SK-N-SH (cell line): Measurements from ENCODE around the gene CD244. TPM values are rescaled to one million over a fixed set of nuclear protein-coding genes. Genes with fewer than 3 reads are reported as not detected.

Source experiments
- CTCF ChIA-PET: fragments of 300-600, 350-600 bp; formaldehyde crosslinking; extraction: SDS; loops from one replicate; lab custom pipeline; 2021; lab: Yijun Ruan, JAX
- POLR2A ChIA-PET: fragments of 350-600 bp; sonication (Branson Sonifier 250); formaldehyde crosslinking; extraction: SDS; loops from one replicate; lab custom pipeline; 2020; ENCODE audit warnings: antibody characterized with exemption, inconsistent platforms; lab: Yijun Ruan, JAX
- DNase-seq: peaks from one replicate; pipeline ENCODE4 v3.0.0; 2012
- H2AFZ ChIP-seq: fragments of 200-600 bp; sonication (generic); 2 replicates; pipeline ENCODE4 v1.8.1; 2016; ENCODE audit warnings: antibody characterized with exemption, mild to moderate bottlenecking, low read depth
- H3F3A ChIP-seq: fragments of 200-600 bp; sonication (generic); replicated peaks from 2 replicates; pipeline ENCODE3; 2016; ENCODE audit warnings: antibody characterized with exemption, mild to moderate bottlenecking; ENCODE audit not compliant: insufficient read depth
- H3K27ac ChIP-seq, 2 experiments: fragments of 200-500 bp in 1 of 2; fragments of 200-600 bp in 1 of 2; sonication (Bioruptor generic) in 1 of 2; sonication (generic), shearing (Covaris generic) in 1 of 2; 2 replicates each; pipeline versions ENCODE4 v1.5.1 to v1.6.1; 2014 to 2016; ENCODE audit warnings: low read depth in 2 of 2, inconsistent platforms in 1 of 2, low read length in 1 of 2, mild to moderate bottlenecking in 1 of 2, mixed read lengths in 1 of 2
- H3K27me3 ChIP-seq: fragments of 200-600 bp; sonication (generic), shearing (Covaris generic); 2 replicates; pipeline ENCODE4 v1.6.1; 2016; ENCODE audit warnings: mixed run types; ENCODE audit not compliant: insufficient read depth
- H3K36me3 ChIP-seq, 2 experiments: fragments of 200-500 bp in 1 of 2; fragments of 200-600 bp in 1 of 2; sonication (Bioruptor generic) in 1 of 2; sonication (generic) in 1 of 2; replicated peaks in 1 of 2; 2 replicates each; pipeline versions ENCODE3 to v1.5.1; 2014 to 2016; ENCODE audit warnings: low read length in 1 of 2, mild to moderate bottlenecking in 1 of 2; ENCODE audit not compliant: insufficient read depth in 2 of 2, control insufficient read depth in 1 of 2
- H3K4me1 ChIP-seq, 2 experiments: fragments of 200-500 bp in 1 of 2; fragments of 200-600 bp in 1 of 2; sonication (Bioruptor generic) in 1 of 2; sonication (generic), shearing (Covaris generic) in 1 of 2; 2 replicates each; pipeline versions ENCODE4 v1.5.1 to v1.6.1; 2014 to 2016; ENCODE audit warnings: low read depth in 1 of 2, low read length in 1 of 2, mixed run types in 1 of 2; ENCODE audit not compliant: insufficient read depth in 2 of 2, control insufficient read depth in 1 of 2
- H3K4me2 ChIP-seq: fragments of 200-600 bp; sonication (generic), shearing (Covaris generic); 2 replicates; pipeline ENCODE4 v1.6.1; 2017; ENCODE audit warnings: mixed run types
- H3K4me3 ChIP-seq, 2 experiments: fragments of 200-500 bp in 1 of 2; fragments of 200-600 bp in 1 of 2; sonication (Bioruptor generic) in 1 of 2; sonication (generic), shearing (Covaris generic) in 1 of 2; 2 replicates each; pipeline versions ENCODE4 v1.5.1 to v1.8.1; 2014 to 2016; ENCODE audit warnings: low read depth in 2 of 2, inconsistent platforms in 1 of 2, low read length in 1 of 2, mild to moderate bottlenecking in 1 of 2, mixed read lengths in 1 of 2, moderate library complexity in 1 of 2
- H3K79me2 ChIP-seq: fragments of 200-600 bp; sonication (generic); 2 replicates; pipeline ENCODE4 v1.8.1; 2017; ENCODE audit warnings: mild to moderate bottlenecking; ENCODE audit not compliant: insufficient read depth
- H3K9ac ChIP-seq: fragments of 200-600 bp; sonication (generic); 2 replicates; pipeline ENCODE4 v1.6.1; 2017; ENCODE audit warnings: mixed run types
- H3K9me2 ChIP-seq: fragments of 200-600 bp; sonication (generic); 2 replicates; pipeline ENCODE4 v1.6.1; 2017; ENCODE audit warnings: mixed run types
- H3K9me3 ChIP-seq: fragments of 200-600 bp; sonication (generic); 2 replicates; pipeline ENCODE4 v1.6.1; 2017; ENCODE audit warnings: mixed run types, mild to moderate bottlenecking, moderate library complexity
- H4K20me1 ChIP-seq: fragments of 200-600 bp; sonication (generic); 2 replicates; pipeline ENCODE4 v1.6.1; 2017; ENCODE audit warnings: mild to moderate bottlenecking, mixed run types; ENCODE audit not compliant: insufficient read depth
- CHD2 ChIP-seq: fragments of 150-350 bp; IDR thresholded peaks from 2 replicates; pipeline ENCODE4 v1.6.1; 2018; ENCODE audit warnings: low read length; ENCODE audit not compliant: partially characterized antibody
- ELF1 ChIP-seq: IDR thresholded peaks from 2 replicates; pipeline ENCODE4 v1.4.0; 2012
- EP300 ChIP-seq, 2 experiments: IDR thresholded peaks; 2 replicates each; pipeline versions ENCODE4 v1.4.0 to v1.6.1; 2012; ENCODE audit warnings: borderline replicate concordance in 1 of 2, low read depth in 1 of 2, low read length in 1 of 2
- EZH2phosphoT487 ChIP-seq: fragments of 200-600 bp; sonication (generic); IDR thresholded peaks from 2 replicates; pipeline ENCODE4 v1.6.1; 2017; ENCODE audit warnings: low read depth, mixed run types, mild to moderate bottlenecking, antibody characterized with exemption, moderate library complexity, borderline replicate concordance
- FOXJ3 ChIP-seq: sonication (generic); formaldehyde crosslinking; IDR thresholded peaks from 2 replicates; pipeline ENCODE4 v1.5.1; 2020; ENCODE audit warnings: mild to moderate bottlenecking, missing genetic modification reagents
- FOXM1 ChIP-seq: IDR thresholded peaks from 2 replicates; pipeline ENCODE4 v1.4.0; 2012; ENCODE audit warnings: low read depth, mild to moderate bottlenecking
- GABPA ChIP-seq: IDR thresholded peaks from 2 replicates; pipeline ENCODE4 v1.4.0; 2012; ENCODE audit warnings: low read depth, mild to moderate bottlenecking
- GATA2 ChIP-seq: sonication (generic); formaldehyde crosslinking; IDR thresholded peaks from 2 replicates; pipeline ENCODE4 v1.5.0; 2020; ENCODE audit warnings: mild to moderate bottlenecking, missing genetic modification reagents
- MXI1 ChIP-seq: IDR thresholded peaks from 2 replicates; pipeline ENCODE4 v1.6.1; 2012; ENCODE audit warnings: mild to moderate bottlenecking, low read depth, low read length, improper control_type of control experiment
- NFIC ChIP-seq: IDR thresholded peaks from 2 replicates; pipeline ENCODE4 v1.4.0; 2012; ENCODE audit warnings: borderline replicate concordance
- POLR2AphosphoS5 ChIP-seq: IDR thresholded peaks from 2 replicates; pipeline ENCODE4 v1.6.1; 2012; ENCODE audit warnings: low read depth, low read length
- RAD21 ChIP-seq: IDR thresholded peaks from 2 replicates; pipeline ENCODE4 v1.6.1; 2012; ENCODE audit warnings: mild to moderate bottlenecking, low read length
- RCOR1 ChIP-seq: fragments of 150-350 bp; IDR thresholded peaks from 2 replicates; pipeline ENCODE4 v1.6.1; 2017; ENCODE audit warnings: antibody characterized with exemption, low read length
- TAF1 ChIP-seq: IDR thresholded peaks from 2 replicates; pipeline ENCODE4 v1.6.1; 2012; ENCODE audit warnings: low read depth, mild to moderate bottlenecking, low read length, moderate library complexity, borderline replicate concordance
- TEAD4 ChIP-seq: IDR thresholded peaks from 2 replicates; pipeline ENCODE4 v1.4.0; 2012; ENCODE audit warnings: mild to moderate bottlenecking, borderline replicate concordance; ENCODE audit not compliant: insufficient read depth
- WGBS: methylation state at CpG from one replicate; pipeline ENCODE4 v1.1.6; 2017; ENCODE audit warnings: low lambda C conversion rate; 5-methylcytosine and 5-hydroxymethylcytosine counted together
- polyA plus RNA-seq, 3 experiments: library from polyadenylated mRNA; depleted of rRNA; stranded (reverse); fragments of >200 nt; gene quantifications; 2 replicates each; pipeline ENCODE4 v1.2.3, GENCODE V29; 2012
- TF ChIP-seq, protein P1 (sequence below): IDR thresholded peaks from 2 replicates; pipeline ENCODE4 v1.6.1; 2012; ENCODE audit warnings: mild to moderate bottlenecking, low read depth, low read length, moderate library complexity
- TF ChIP-seq, protein P2 (sequence below): IDR thresholded peaks from 2 replicates; pipeline ENCODE4 v1.4.0; 2012; ENCODE audit warnings: low read depth, borderline replicate concordance
- TF ChIP-seq, protein P3 (sequence below): fragments of 150-350 bp; IDR thresholded peaks from 2 replicates; pipeline ENCODE4 v1.6.1; 2016; ENCODE audit warnings: mild to moderate bottlenecking, low read depth, low read length
- TF ChIP-seq, protein P4 (sequence below): IDR thresholded peaks from 2 replicates; pipeline ENCODE4 v1.4.0; 2012; ENCODE audit warnings: low read depth
- TF ChIP-seq, protein P5 (sequence below): IDR thresholded peaks from 2 replicates; pipeline ENCODE4 v1.4.0; 2012; ENCODE audit warnings: low read depth, borderline replicate concordance
- TF ChIP-seq, protein P6 (sequence below): fragments of 200-600 bp; sonication (generic); IDR thresholded peaks from 2 replicates; pipeline ENCODE4 v1.6.1; 2017; ENCODE audit warnings: antibody characterized with exemption, mild to moderate bottlenecking, moderate library complexity

Gene CD244
- polyA plus RNA-seq, 1 of the 3 experiments (the other 2 are of a cell fraction), result not detected

DNA sequence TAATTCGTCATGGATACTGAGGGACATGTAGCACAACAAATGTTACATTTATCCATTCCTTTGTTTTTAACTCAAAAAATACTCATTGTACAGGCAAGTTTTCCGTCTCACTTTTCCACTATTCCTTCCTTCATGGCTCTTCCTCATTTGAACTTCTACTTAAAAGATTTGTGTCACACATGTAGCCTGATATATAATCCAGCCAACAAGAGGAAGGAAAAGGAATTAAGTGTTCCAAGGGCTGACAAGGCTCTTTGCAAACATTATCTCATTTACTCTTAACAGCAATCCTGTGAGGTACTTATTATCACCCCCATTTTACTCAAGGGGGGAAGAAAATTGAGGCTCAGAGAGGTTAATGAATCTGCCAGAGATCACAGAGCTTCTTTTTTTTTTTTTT, 22.9 kb downstream of the CD244 start (continued):
- TF ChIP-seq, protein P1, sequence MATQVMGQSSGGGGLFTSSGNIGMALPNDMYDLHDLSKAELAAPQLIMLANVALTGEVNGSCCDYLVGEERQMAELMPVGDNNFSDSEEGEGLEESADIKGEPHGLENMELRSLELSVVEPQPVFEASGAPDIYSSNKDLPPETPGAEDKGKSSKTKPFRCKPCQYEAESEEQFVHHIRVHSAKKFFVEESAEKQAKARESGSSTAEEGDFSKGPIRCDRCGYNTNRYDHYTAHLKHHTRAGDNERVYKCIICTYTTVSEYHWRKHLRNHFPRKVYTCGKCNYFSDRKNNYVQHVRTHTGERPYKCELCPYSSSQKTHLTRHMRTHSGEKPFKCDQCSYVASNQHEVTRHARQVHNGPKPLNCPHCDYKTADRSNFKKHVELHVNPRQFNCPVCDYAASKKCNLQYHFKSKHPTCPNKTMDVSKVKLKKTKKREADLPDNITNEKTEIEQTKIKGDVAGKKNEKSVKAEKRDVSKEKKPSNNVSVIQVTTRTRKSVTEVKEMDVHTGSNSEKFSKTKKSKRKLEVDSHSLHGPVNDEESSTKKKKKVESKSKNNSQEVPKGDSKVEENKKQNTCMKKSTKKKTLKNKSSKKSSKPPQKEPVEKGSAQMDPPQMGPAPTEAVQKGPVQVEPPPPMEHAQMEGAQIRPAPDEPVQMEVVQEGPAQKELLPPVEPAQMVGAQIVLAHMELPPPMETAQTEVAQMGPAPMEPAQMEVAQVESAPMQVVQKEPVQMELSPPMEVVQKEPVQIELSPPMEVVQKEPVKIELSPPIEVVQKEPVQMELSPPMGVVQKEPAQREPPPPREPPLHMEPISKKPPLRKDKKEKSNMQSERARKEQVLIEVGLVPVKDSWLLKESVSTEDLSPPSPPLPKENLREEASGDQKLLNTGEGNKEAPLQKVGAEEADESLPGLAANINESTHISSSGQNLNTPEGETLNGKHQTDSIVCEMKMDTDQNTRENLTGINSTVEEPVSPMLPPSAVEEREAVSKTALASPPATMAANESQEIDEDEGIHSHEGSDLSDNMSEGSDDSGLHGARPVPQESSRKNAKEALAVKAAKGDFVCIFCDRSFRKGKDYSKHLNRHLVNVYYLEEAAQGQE, result no peak
- TF ChIP-seq EZH2phosphoT487, result no peak
- TF ChIP-seq RCOR1, result no peak
- no peak for TF ChIP-seq FOXJ3 (CRISPR knock-in tag)
- TF ChIP-seq NFIC, result no peak
- no peak for TF ChIP-seq TEAD4
- TF ChIP-seq POLR2AphosphoS5, result no peak

DNA sequence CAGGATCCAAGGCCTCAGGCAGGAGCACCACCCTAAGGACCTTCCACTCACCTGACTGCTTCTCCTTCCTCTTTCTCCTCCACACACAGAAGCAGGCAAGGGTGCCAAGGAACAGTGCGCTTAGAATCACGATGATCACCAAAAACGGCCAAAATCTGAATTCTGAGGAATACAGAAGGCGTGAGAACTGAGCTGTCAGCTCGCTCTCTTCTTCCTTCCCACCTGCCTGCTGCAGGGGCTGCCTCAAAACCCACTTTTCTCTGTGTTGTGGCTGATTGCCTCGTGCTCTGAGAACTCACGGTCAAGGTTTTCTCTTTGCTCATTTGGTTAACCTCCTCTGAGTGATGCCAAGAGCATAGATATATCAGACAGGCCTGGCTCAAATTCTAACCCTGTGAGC, 23.8 kb downstream of the CD244 start:
- no peak overlapping the region for H3K27ac ChIP-seq
- H3K27me3 ChIP-seq, result peaks cover 34% of the 10 kb centered on the region; the same call in 1 of the 2 replicates
- no peaks in the 10 kb centered on the region for H3K79me2 ChIP-seq
- no peak overlapping the region for H3K4me2 ChIP-seq
- ChIA-PET CTCF (no interaction called here), POLR2A (no interaction called here)
- no peaks in the 10 kb centered on the region for H3K4me1 ChIP-seq
- 16% methylated on average over 7 of the region's 7 CpGs for WGBS
- no peaks in the 10 kb centered on the region for H3F3A ChIP-seq
- H3K36me3 ChIP-seq, result no peaks in the 10 kb centered on the region
- H4K20me1 ChIP-seq, result no peaks in the 10 kb centered on the region
- DNase-seq, result no peak
- H3K9ac ChIP-seq, result no peak overlapping the region
- H3K9me2 ChIP-seq, result no peaks in the 10 kb centered on the region
- no peaks in the 10 kb centered on the region for H3K9me3 ChIP-seq
- H2AFZ ChIP-seq, result no peak overlapping the region
- no peak overlapping the region for H3K4me3 ChIP-seq
- TF ChIP-seq FOXM1 (no peak), EP300 (IDR thresholded peaks at IDR 0.05; ENCODE audit: borderline replicate concordance in 1 of 2, low read depth in 1 of 2, low read length in 1 of 2) (no peak), GABPA (no peak), CHD2 (no peak), MXI1 (no peak), GATA2 (CRISPR knock-in tag) (no peak), RAD21 (no peak), EZH2phosphoT487 (no peak), ELF1 (no peak), TAF1 (no peak)
- TF ChIP-seq, protein P2, sequence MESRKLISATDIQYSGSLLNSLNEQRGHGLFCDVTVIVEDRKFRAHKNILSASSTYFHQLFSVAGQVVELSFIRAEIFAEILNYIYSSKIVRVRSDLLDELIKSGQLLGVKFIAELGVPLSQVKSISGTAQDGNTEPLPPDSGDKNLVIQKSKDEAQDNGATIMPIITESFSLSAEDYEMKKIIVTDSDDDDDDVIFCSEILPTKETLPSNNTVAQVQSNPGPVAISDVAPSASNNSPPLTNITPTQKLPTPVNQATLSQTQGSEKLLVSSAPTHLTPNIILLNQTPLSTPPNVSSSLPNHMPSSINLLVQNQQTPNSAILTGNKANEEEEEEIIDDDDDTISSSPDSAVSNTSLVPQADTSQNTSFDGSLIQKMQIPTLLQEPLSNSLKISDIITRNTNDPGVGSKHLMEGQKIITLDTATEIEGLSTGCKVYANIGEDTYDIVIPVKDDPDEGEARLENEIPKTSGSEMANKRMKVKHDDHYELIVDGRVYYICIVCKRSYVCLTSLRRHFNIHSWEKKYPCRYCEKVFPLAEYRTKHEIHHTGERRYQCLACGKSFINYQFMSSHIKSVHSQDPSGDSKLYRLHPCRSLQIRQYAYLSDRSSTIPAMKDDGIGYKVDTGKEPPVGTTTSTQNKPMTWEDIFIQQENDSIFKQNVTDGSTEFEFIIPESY, result no peak
- TF ChIP-seq, protein P3, sequence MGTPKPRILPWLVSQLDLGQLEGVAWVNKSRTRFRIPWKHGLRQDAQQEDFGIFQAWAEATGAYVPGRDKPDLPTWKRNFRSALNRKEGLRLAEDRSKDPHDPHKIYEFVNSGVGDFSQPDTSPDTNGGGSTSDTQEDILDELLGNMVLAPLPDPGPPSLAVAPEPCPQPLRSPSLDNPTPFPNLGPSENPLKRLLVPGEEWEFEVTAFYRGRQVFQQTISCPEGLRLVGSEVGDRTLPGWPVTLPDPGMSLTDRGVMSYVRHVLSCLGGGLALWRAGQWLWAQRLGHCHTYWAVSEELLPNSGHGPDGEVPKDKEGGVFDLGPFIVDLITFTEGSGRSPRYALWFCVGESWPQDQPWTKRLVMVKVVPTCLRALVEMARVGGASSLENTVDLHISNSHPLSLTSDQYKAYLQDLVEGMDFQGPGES, result no peak
- TF ChIP-seq, protein P4, sequence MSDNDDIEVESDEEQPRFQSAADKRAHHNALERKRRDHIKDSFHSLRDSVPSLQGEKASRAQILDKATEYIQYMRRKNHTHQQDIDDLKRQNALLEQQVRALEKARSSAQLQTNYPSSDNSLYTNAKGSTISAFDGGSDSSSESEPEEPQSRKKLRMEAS, result no peak
- TF ChIP-seq, protein P5, sequence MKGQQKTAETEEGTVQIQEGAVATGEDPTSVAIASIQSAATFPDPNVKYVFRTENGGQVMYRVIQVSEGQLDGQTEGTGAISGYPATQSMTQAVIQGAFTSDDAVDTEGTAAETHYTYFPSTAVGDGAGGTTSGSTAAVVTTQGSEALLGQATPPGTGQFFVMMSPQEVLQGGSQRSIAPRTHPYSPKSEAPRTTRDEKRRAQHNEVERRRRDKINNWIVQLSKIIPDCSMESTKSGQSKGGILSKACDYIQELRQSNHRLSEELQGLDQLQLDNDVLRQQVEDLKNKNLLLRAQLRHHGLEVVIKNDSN, result no peak
- TF ChIP-seq, protein P6, sequence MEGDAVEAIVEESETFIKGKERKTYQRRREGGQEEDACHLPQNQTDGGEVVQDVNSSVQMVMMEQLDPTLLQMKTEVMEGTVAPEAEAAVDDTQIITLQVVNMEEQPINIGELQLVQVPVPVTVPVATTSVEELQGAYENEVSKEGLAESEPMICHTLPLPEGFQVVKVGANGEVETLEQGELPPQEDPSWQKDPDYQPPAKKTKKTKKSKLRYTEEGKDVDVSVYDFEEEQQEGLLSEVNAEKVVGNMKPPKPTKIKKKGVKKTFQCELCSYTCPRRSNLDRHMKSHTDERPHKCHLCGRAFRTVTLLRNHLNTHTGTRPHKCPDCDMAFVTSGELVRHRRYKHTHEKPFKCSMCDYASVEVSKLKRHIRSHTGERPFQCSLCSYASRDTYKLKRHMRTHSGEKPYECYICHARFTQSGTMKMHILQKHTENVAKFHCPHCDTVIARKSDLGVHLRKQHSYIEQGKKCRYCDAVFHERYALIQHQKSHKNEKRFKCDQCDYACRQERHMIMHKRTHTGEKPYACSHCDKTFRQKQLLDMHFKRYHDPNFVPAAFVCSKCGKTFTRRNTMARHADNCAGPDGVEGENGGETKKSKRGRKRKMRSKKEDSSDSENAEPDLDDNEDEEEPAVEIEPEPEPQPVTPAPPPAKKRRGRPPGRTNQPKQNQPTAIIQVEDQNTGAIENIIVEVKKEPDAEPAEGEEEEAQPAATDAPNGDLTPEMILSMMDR, result no peak
